Liver (tissue), 9 donors: ENCODE data around the gene CDSN. TPM values are rescaled to one million over a fixed set of nuclear protein-coding genes. Genes with fewer than 3 reads are reported as not detected.

Source experiments
- DNase-seq: peaks from one replicate; pipeline ENCODE4 v3.0.0-alpha.2; 2017; ENCODE audit warnings: low spot score
- H3K27ac ChIP-seq, 2 donors: one replicate each; pipeline ENCODE4 v1.7.0; 2013; ENCODE audit warnings: inconsistent platforms in 2 of 2, low read length in 2 of 2, control low read depth in 1 of 2, low read depth in 1 of 2, mild to moderate bottlenecking in 1 of 2
- H3K27me3 ChIP-seq, 4 donors: one replicate each; pipeline versions ENCODE4 v1.6.1 to v1.7.0; 2013; ENCODE audit warnings: low read length in 3 of 4, inconsistent platforms in 1 of 4, mild to moderate bottlenecking in 1 of 4, moderate library complexity in 1 of 4; ENCODE audit not compliant: control insufficient read depth in 4 of 4, insufficient read depth in 4 of 4
- H3K36me3 ChIP-seq, 4 donors: one replicate each; pipeline versions ENCODE4 v1.6.1 to v1.7.0; 2013; ENCODE audit warnings: low read length in 3 of 4, mild to moderate bottlenecking in 3 of 4, low read depth in 1 of 4, moderate library complexity in 1 of 4; ENCODE audit not compliant: control insufficient read depth in 4 of 4, insufficient read depth in 3 of 4
- H3K4me1 ChIP-seq, 4 donors: one replicate each; pipeline versions ENCODE4 v1.6.1 to v1.7.0; 2013; ENCODE audit warnings: low read length in 3 of 4, mild to moderate bottlenecking in 3 of 4, moderate library complexity in 1 of 4; ENCODE audit not compliant: control insufficient read depth in 4 of 4, insufficient read depth in 4 of 4
- H3K4me3 ChIP-seq, 3 donors: one replicate each; pipeline versions ENCODE4 v1.6.1 to v1.7.0; 2013; ENCODE audit warnings: low read length in 3 of 3, control low read depth in 1 of 3, low read depth in 1 of 3, mild to moderate bottlenecking in 1 of 3
- H3K9ac ChIP-seq, 2 donors: one replicate each; pipeline ENCODE4 v1.7.0; 2013; ENCODE audit warnings: low read length in 2 of 2, mild to moderate bottlenecking in 2 of 2, moderate library complexity in 2 of 2, control low read depth in 1 of 2, low read depth in 1 of 2
- H3K9me3 ChIP-seq, 4 donors: one replicate each; pipeline versions ENCODE4 v1.6.1 to v1.7.0; 2013; ENCODE audit warnings: low read length in 3 of 4; ENCODE audit not compliant: control insufficient read depth in 4 of 4
- EGR1 ChIP-seq, 2 donors: IDR thresholded peaks; 2 replicates each; pipeline ENCODE4 v1.6.1; 2016 to 2018; ENCODE audit warnings: antibody characterized with exemption in 2 of 2, low read depth in 2 of 2
- FOXA1 ChIP-seq: IDR thresholded peaks from 2 replicates; pipeline ENCODE4 v1.6.1; 2016; ENCODE audit warnings: antibody characterized with exemption
- FOXA2 ChIP-seq: IDR thresholded peaks from 2 replicates; pipeline ENCODE4 v1.6.1; 2016; ENCODE audit warnings: antibody characterized with exemption
- GABPA ChIP-seq, 2 donors: IDR thresholded peaks in 1 of 2; conservative IDR thresholded peaks in 1 of 2; 2 replicates each; pipeline ENCODE4 v1.6.1; 2016; ENCODE audit warnings: antibody characterized with exemption in 2 of 2, mild to moderate bottlenecking in 1 of 2, moderate library complexity in 1 of 2
- HNF4A ChIP-seq, 2 donors: conservative IDR thresholded peaks; 2 replicates each; pipeline ENCODE4 v1.6.1; 2016; ENCODE audit warnings: antibody characterized with exemption in 2 of 2, mild to moderate bottlenecking in 2 of 2
- HNF4G ChIP-seq: IDR thresholded peaks from 2 replicates; pipeline ENCODE4 v1.6.1; 2016; ENCODE audit warnings: antibody characterized with exemption
- JUND ChIP-seq, 2 donors: IDR thresholded peaks; 2 replicates each; pipeline ENCODE4 v1.6.1; 2016; ENCODE audit warnings: antibody characterized with exemption in 2 of 2
- NR2F2 ChIP-seq: IDR thresholded peaks from 2 replicates; pipeline ENCODE4 v1.6.1; 2016; ENCODE audit warnings: antibody characterized with exemption
- RAD21 ChIP-seq, 2 donors: IDR thresholded peaks; 2 replicates each; pipeline ENCODE4 v1.6.1; 2016; ENCODE audit warnings: antibody characterized with exemption in 2 of 2, mild to moderate bottlenecking in 2 of 2
- RXRA ChIP-seq, 2 donors: IDR thresholded peaks; 2 replicates each; pipeline ENCODE4 v1.6.1; 2017 to 2018; ENCODE audit warnings: antibody characterized with exemption in 2 of 2, mild to moderate bottlenecking in 1 of 2
- SP1 ChIP-seq: IDR thresholded peaks from 2 replicates; pipeline ENCODE4 v1.6.1; 2018; ENCODE audit warnings: antibody characterized with exemption, mild to moderate bottlenecking
- TAF1 ChIP-seq: conservative IDR thresholded peaks from 2 replicates; pipeline ENCODE4 v1.6.1; 2016; ENCODE audit warnings: antibody characterized with exemption, mild to moderate bottlenecking
- YY1 ChIP-seq: IDR thresholded peaks from 2 replicates; pipeline ENCODE4 v1.6.1; 2016; ENCODE audit warnings: antibody characterized with exemption, mild to moderate bottlenecking
- WGBS: extraction: QIAGEN DNeasy Blood & Tissue Kit; methylation state at CpG from one replicate; pipeline ENCODE4 v1.1.7; 2013; 5-methylcytosine and 5-hydroxymethylcytosine counted together
- polyA plus RNA-seq, 2 donors: library from polyadenylated mRNA; stranded (reverse) in 1 of 2; unstranded in 1 of 2; fragments of 200-250 nt in 1 of 2; fragments of >200 nt in 1 of 2; fragmentation: Nextera tagmentation in 1 of 2; extraction: Ambion mirVana in 1 of 2; gene quantifications; one replicate each; pipeline versions ENCODE4 v1.2.1 to v1.2.3, GENCODE V29; 2013 to 2015
- total RNA-seq, 2 donors: library from RNA; depleted of rRNA; stranded (reverse); fragments of >200 nt; gene quantifications; one replicate each; pipeline ENCODE4 v1.2.3, GENCODE V29; 2014
- TF ChIP-seq, protein P1 (sequence below): IDR thresholded peaks from 2 replicates; pipeline ENCODE4 v1.6.1; 2016; ENCODE audit warnings: antibody characterized with exemption
- TF ChIP-seq, protein P2 (sequence below): IDR thresholded peaks from 2 replicates; pipeline ENCODE4 v1.6.1; 2016; ENCODE audit warnings: antibody characterized with exemption
- TF ChIP-seq, protein P3 (sequence below): fragments of 150-350 bp; IDR thresholded peaks from 2 replicates; pipeline ENCODE4 v1.5.1; 2017; ENCODE audit warnings: improper control_type of control experiment, low read depth, low read length; ENCODE audit not compliant: missing input control
- TF ChIP-seq, protein P4 (sequence below): IDR thresholded peaks from 2 replicates; pipeline ENCODE4 v1.6.1; 2016; ENCODE audit warnings: antibody characterized with exemption, mild to moderate bottlenecking
- TF ChIP-seq, protein P5 (sequence below): IDR thresholded peaks from 2 replicates; pipeline ENCODE4 v1.6.1; 2016; ENCODE audit warnings: antibody characterized with exemption
- donor health status: healthy.
- donor health status: healthy.
- donor health status: healthy.
- donor health status: healthy.
- donor health status: healthy.

Gene CDSN
- total and polyA plus RNA-seq, 4 donors = not detected

DNA sequence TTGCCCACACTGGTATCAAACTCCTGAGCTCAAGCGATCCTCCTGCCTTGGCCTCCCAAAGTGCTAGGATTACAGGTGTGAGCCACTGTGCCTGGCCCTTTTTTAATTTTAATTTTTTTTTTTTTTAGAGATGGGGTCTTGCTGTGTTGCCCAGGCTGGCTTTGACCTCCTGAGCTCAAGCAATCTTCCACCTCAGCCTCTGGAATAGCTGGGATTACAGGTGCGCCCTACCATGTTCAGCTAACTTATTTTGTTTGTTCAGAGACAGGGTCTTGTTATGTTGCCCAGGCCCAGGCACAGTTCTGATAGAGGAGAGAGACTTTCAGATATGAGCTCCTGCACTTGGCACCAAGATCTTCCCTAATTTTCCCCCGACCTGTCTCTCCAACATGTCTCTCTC is 10.5 kb upstream of the CDSN start:
- Histone ChIP-seq H3K36me3 (no peaks in the 10 kb centered on the region), H3K9me3 (no peaks in the 10 kb centered on the region), H3K4me3 (no peak overlapping the region), H3K27ac (no peak overlapping the region), H3K9ac (no peak overlapping the region), H3K4me1 (no peaks in the 10 kb centered on the region), H3K27me3 (no peaks in the 10 kb centered on the region)
- WGBS = 92% methylated on average over 3 of the region's 3 CpGs
- no peak for TF ChIP-seq FOXA2
- TF ChIP-seq, protein P1, sequence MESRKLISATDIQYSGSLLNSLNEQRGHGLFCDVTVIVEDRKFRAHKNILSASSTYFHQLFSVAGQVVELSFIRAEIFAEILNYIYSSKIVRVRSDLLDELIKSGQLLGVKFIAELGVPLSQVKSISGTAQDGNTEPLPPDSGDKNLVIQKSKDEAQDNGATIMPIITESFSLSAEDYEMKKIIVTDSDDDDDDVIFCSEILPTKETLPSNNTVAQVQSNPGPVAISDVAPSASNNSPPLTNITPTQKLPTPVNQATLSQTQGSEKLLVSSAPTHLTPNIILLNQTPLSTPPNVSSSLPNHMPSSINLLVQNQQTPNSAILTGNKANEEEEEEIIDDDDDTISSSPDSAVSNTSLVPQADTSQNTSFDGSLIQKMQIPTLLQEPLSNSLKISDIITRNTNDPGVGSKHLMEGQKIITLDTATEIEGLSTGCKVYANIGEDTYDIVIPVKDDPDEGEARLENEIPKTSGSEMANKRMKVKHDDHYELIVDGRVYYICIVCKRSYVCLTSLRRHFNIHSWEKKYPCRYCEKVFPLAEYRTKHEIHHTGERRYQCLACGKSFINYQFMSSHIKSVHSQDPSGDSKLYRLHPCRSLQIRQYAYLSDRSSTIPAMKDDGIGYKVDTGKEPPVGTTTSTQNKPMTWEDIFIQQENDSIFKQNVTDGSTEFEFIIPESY = no peak
- TF ChIP-seq, protein P2, sequence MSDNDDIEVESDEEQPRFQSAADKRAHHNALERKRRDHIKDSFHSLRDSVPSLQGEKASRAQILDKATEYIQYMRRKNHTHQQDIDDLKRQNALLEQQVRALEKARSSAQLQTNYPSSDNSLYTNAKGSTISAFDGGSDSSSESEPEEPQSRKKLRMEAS = no peak
- TF ChIP-seq EGR1 (IDR thresholded peaks at IDR 0.05; ENCODE audit: low read depth in 2 of 2) = no peak
- no peak for TF ChIP-seq SP1
- DNase-seq = no peak

DNA sequence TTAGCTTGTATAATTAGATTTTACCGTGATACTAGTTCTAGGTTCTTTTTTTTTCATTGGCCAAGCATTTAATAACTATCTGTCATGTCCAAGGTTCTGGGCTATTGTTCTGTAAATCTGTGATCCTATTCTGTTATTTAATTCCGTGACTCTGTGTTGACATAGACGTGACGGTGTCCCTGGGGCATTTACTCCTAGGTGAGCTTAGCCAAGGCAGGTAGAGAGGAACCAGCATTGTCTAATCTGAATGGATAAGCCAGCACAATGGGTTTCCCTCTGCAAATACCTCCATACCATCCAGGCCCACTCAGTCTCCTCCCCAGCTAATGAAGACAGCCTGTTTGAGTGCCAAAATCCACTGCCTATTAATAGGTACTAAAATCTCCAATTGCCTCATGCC is 8.9 kb upstream of the CDSN start:
- no peak for DNase-seq
- TF ChIP-seq, protein P3, sequence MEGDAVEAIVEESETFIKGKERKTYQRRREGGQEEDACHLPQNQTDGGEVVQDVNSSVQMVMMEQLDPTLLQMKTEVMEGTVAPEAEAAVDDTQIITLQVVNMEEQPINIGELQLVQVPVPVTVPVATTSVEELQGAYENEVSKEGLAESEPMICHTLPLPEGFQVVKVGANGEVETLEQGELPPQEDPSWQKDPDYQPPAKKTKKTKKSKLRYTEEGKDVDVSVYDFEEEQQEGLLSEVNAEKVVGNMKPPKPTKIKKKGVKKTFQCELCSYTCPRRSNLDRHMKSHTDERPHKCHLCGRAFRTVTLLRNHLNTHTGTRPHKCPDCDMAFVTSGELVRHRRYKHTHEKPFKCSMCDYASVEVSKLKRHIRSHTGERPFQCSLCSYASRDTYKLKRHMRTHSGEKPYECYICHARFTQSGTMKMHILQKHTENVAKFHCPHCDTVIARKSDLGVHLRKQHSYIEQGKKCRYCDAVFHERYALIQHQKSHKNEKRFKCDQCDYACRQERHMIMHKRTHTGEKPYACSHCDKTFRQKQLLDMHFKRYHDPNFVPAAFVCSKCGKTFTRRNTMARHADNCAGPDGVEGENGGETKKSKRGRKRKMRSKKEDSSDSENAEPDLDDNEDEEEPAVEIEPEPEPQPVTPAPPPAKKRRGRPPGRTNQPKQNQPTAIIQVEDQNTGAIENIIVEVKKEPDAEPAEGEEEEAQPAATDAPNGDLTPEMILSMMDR = no peak
- TF ChIP-seq GABPA (IDR thresholded peaks at IDR 0.05 in 1 of 2, conservative IDR thresholded peaks at IDR 0.05 in 1 of 2) (no peak), FOXA1 (no peak), HNF4G (no peak), HNF4A (conservative IDR thresholded peaks at IDR 0.05) (no peak), RAD21 (IDR thresholded peaks at IDR 0.05) (no peak), YY1 (no peak), RXRA (IDR thresholded peaks at IDR 0.05) (no peak), JUND (IDR thresholded peaks at IDR 0.05) (no peak), FOXA2 (no peak), NR2F2 (no peak), TAF1 (no peak), SP1 (no peak), EGR1 (IDR thresholded peaks at IDR 0.05; ENCODE audit: low read depth in 2 of 2) (no peak)
- TF ChIP-seq, protein P1 = no peak
- TF ChIP-seq, protein P4, sequence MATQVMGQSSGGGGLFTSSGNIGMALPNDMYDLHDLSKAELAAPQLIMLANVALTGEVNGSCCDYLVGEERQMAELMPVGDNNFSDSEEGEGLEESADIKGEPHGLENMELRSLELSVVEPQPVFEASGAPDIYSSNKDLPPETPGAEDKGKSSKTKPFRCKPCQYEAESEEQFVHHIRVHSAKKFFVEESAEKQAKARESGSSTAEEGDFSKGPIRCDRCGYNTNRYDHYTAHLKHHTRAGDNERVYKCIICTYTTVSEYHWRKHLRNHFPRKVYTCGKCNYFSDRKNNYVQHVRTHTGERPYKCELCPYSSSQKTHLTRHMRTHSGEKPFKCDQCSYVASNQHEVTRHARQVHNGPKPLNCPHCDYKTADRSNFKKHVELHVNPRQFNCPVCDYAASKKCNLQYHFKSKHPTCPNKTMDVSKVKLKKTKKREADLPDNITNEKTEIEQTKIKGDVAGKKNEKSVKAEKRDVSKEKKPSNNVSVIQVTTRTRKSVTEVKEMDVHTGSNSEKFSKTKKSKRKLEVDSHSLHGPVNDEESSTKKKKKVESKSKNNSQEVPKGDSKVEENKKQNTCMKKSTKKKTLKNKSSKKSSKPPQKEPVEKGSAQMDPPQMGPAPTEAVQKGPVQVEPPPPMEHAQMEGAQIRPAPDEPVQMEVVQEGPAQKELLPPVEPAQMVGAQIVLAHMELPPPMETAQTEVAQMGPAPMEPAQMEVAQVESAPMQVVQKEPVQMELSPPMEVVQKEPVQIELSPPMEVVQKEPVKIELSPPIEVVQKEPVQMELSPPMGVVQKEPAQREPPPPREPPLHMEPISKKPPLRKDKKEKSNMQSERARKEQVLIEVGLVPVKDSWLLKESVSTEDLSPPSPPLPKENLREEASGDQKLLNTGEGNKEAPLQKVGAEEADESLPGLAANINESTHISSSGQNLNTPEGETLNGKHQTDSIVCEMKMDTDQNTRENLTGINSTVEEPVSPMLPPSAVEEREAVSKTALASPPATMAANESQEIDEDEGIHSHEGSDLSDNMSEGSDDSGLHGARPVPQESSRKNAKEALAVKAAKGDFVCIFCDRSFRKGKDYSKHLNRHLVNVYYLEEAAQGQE = no peak
- TF ChIP-seq, protein P5, sequence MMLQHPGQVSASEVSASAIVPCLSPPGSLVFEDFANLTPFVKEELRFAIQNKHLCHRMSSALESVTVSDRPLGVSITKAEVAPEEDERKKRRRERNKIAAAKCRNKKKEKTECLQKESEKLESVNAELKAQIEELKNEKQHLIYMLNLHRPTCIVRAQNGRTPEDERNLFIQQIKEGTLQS = no peak
- Histone ChIP-seq H3K9ac (no peak overlapping the region), H3K4me3 (no peak overlapping the region), H3K27me3 (no peaks in the 10 kb centered on the region), H3K27ac (no peak overlapping the region), H3K4me1 (no peaks in the 10 kb centered on the region), H3K36me3 (no peaks in the 10 kb centered on the region), H3K9me3 (no peaks in the 10 kb centered on the region)
- 54% methylated on average over 4 of the region's 4 CpGs for WGBS
